Panc1 (cell line): ENCODE measurements around the gene TULP1. TPM values are rescaled to one million over a fixed set of nuclear protein-coding genes. Genes with fewer than 3 reads are reported as not detected.

Experiments used
- ATAC-seq: fragments of 200-7000 bp; cut with Tn5 transposase; 2 replicates; pipeline ENCODE4 v1.9.1; 2020; ENCODE audit warnings: mild to moderate bottlenecking, moderate library complexity
- BruUV-seq: library from RNA; stranded (reverse); fragments of 400-500 nt; replicated peaks from 2 replicates; lab custom pipeline; 2021; lab: Mats Ljungman, UMichigan
- CTCF ChIA-PET: fragments of 300-600 bp; sonication (Branson Sonifier 250); formaldehyde crosslinking; loops from one replicate; lab custom pipeline; 2022; ENCODE audit warnings: antibody characterized with exemption; lab: Charles Lee
- POLR2A ChIA-PET: fragments of 300-600 bp; sonication (Branson Sonifier 250); formaldehyde crosslinking; loops from one replicate; lab custom pipeline; 2022; ENCODE audit warnings: antibody characterized with exemption; lab: Charles Lee
- DNase-seq: peaks from one replicate; pipeline ENCODE4 v3.0.0-alpha.2; 2010; ENCODE audit warnings: low read depth, low spot score
- H3K27ac ChIP-seq: 2 replicates; pipeline ENCODE4 v1.5.1; 2011; ENCODE audit warnings: mild to moderate bottlenecking, low read length, inconsistent platforms
- H3K27me3 ChIP-seq: fragments of 200-500 bp; sonication (Bioruptor generic); 2 replicates; pipeline ENCODE4 v1.6.0; 2014; ENCODE audit warnings: low read length, inconsistent platforms; ENCODE audit not compliant: control insufficient read depth, insufficient read depth
- H3K36me3 ChIP-seq: fragments of 200-500 bp; sonication (Bioruptor generic); 2 replicates; pipeline ENCODE4 v1.5.1; 2014; ENCODE audit warnings: inconsistent platforms, mild to moderate bottlenecking, low read length, moderate library complexity; ENCODE audit not compliant: control insufficient read depth, insufficient read depth
- H3K4me1 ChIP-seq: 2 replicates; pipeline ENCODE4 v1.5.1; 2011; ENCODE audit warnings: inconsistent platforms, mild to moderate bottlenecking, low read length, moderate library complexity; ENCODE audit not compliant: control insufficient read depth, insufficient read depth
- H3K4me3 ChIP-seq, 2 experiments: 2 replicates each; pipeline ENCODE4 v1.5.1; 2011 to 2012; ENCODE audit warnings: low read depth in 2 of 2, low read length in 2 of 2, mild to moderate bottlenecking in 2 of 2, inconsistent platforms in 1 of 2, moderate library complexity in 1 of 2
- H3K9me3 ChIP-seq: fragments of 200-500 bp; sonication (Bioruptor generic); 2 replicates; pipeline ENCODE4 v1.5.1; 2014; ENCODE audit warnings: low read depth, mild to moderate bottlenecking, inconsistent platforms, low read length, moderate library complexity; ENCODE audit not compliant: control insufficient read depth, insufficient read depth
- CTCF ChIP-seq: fragments of 450-650 bp; IDR thresholded peaks from 2 replicates; pipeline ENCODE4 v1.5.1; 2017; ENCODE audit warnings: mild to moderate bottlenecking
- POLR2AphosphoS5 ChIP-seq: IDR thresholded peaks from 2 replicates; pipeline ENCODE4 v1.6.1; 2012; ENCODE audit warnings: mild to moderate bottlenecking, low read depth, low read length, moderate library complexity
- REST ChIP-seq, 2 experiments: IDR thresholded peaks; 2 replicates each; pipeline ENCODE4 v1.6.1; 2011 to 2012; ENCODE audit warnings: low read depth in 2 of 2, control low read depth in 1 of 2, low read length in 1 of 2, mild to moderate bottlenecking in 1 of 2, moderate library complexity in 1 of 2; ENCODE audit not compliant: insufficient read depth in 1 of 2
- SIN3A ChIP-seq: IDR thresholded peaks from 2 replicates; pipeline ENCODE4 v1.6.1; 2012; ENCODE audit warnings: low read depth, mild to moderate bottlenecking, low read length, moderate library complexity, borderline replicate concordance; ENCODE audit not compliant: insufficient read depth
- TCF7L2 ChIP-seq: IDR thresholded peaks from 2 replicates; pipeline ENCODE4 v1.6.1; 2011; ENCODE audit warnings: mild to moderate bottlenecking, low read depth, low read length, inconsistent platforms
- in situ Hi-C: cut with HindIII; loops from 2 replicates; pipeline ENCODE4 v1.10.0; 2016; ENCODE audit warnings: low sequenced_read_pairs, low pct_unique_long_range_greater_than_20kb
- intact Hi-C: fragments of 100-400 bp; cut with micrococcal nuclease; formaldehyde crosslinking; loops from one replicate; pipeline ENCODE4 v1.10.0; 2022; ENCODE audit not compliant: unreplicated experiment
- total RNA-seq: library from RNA; stranded (reverse); gene quantifications from one replicate; pipeline ENCODE4 v1.2.1, GENCODE V29; 2021; ENCODE audit not compliant: unreplicated experiment

TULP1 gene
- total RNA-seq, 1 experiment from 2014 or later: not detected

- ChIA-PET CTCF (no interaction called here), POLR2A (no interaction called here)
- no peak overlapping the region for H3K4me3 ChIP-seq
- no peak for DNase-seq
- ATAC-seq: no peak
- no peaks in the 10 kb centered on the region for H3K27me3 ChIP-seq
- TF ChIP-seq TCF7L2: no peak
- no peak for TF ChIP-seq REST (IDR thresholded peaks at IDR 0.05; ENCODE audit: insufficient read depth in 1 of 2, low read depth in 2 of 2, low read length in 1 of 2)
- no peak for TF ChIP-seq SIN3A
- no peak for TF ChIP-seq POLR2AphosphoS5
- TF ChIP-seq CTCF: no peak
- H3K36me3 ChIP-seq: no peaks in the 10 kb centered on the region
- no TSS peak for BruUV-seq
- intact Hi-C loops (no loop called here), in situ Hi-C loops (no loop called here)
- no peaks in the 10 kb centered on the region for H3K4me1 ChIP-seq
- H3K9me3 ChIP-seq: no peaks in the 10 kb centered on the region
- no peak overlapping the region for H3K27ac ChIP-seq
These were observed 21.3 kb upstream of the TULP1 start for GRCh38 chr6:35533981-35534380.

GRCh38 chr6:35532126-35532525 is 19.4 kb upstream of the TULP1 start:
- no peaks in the 10 kb centered on the region for H3K4me1 ChIP-seq
- POLR2A ChIA-PET: no interaction called here
- in situ Hi-C loops: no loop called here
- no peaks in the 10 kb centered on the region for H3K27me3 ChIP-seq
- intact Hi-C loops: no loop called here
- CTCF ChIA-PET: no interaction called here
- DNase-seq: no peak
- H3K27ac ChIP-seq: no peak overlapping the region
- no peak overlapping the region for H3K4me3 ChIP-seq
- H3K9me3 ChIP-seq: no peaks in the 10 kb centered on the region
- no TSS peak for BruUV-seq
- TF ChIP-seq TCF7L2 (no peak), SIN3A (no peak), CTCF (no peak), POLR2AphosphoS5 (no peak), REST (IDR thresholded peaks at IDR 0.05; ENCODE audit: insufficient read depth in 1 of 2, low read depth in 2 of 2, low read length in 1 of 2) (no peak)
- no peaks in the 10 kb centered on the region for H3K36me3 ChIP-seq
- no peak for ATAC-seq
